MM.1S (cell line): ENCODE data around the gene RAB12.

Source experiments
- DNase-seq: peaks from one replicate; pipeline ENCODE4 v3.0.0-alpha.2; 2015
- H2AFZ ChIP-seq: fragments of 300-600 bp; sonication (generic); 2 replicates; pipeline ENCODE4 v1.6.0; 2016; ENCODE audit warnings: antibody characterized with exemption, low read length
- H3F3A ChIP-seq: fragments of 300-600 bp; sonication (generic); 2 replicates; pipeline ENCODE4 v1.6.1; 2016; ENCODE audit warnings: mild to moderate bottlenecking, antibody characterized with exemption, low read length, moderate library complexity, mixed read lengths; ENCODE audit not compliant: insufficient read depth
- H3K27ac ChIP-seq: fragments of 300-600 bp; sonication (generic); 2 replicates; pipeline ENCODE4 v1.5.1; 2016; ENCODE audit warnings: mild to moderate bottlenecking, low read length
- H3K27me3 ChIP-seq: fragments of 300-600 bp; sonication (generic); replicated peaks from 2 replicates; pipeline ENCODE4 v1.6.0; 2016; ENCODE audit warnings: low read length; ENCODE audit not compliant: insufficient read depth
- H3K36me3 ChIP-seq: fragments of 300-600 bp; sonication (generic); replicated peaks from 2 replicates; pipeline ENCODE4 v1.6.1; 2016; ENCODE audit warnings: mild to moderate bottlenecking, low read length, mixed read lengths; ENCODE audit not compliant: insufficient read depth
- H3K4me1 ChIP-seq: fragments of 300-600 bp; sonication (generic); 2 replicates; pipeline ENCODE4 v1.6.1; 2016; ENCODE audit warnings: low read length, mixed read lengths
- H3K4me2 ChIP-seq: fragments of 300-600 bp; sonication (generic); 2 replicates; pipeline ENCODE4 v1.6.0; 2016; ENCODE audit warnings: low read depth, low read length
- H3K4me3 ChIP-seq: fragments of 300-600 bp; sonication (generic); 2 replicates; pipeline ENCODE4 v1.5.1; 2016; ENCODE audit warnings: low read length, mixed read lengths
- H3K79me2 ChIP-seq: fragments of 300-600 bp; sonication (generic); 2 replicates; pipeline ENCODE4 v1.6.1; 2016; ENCODE audit warnings: mixed run types, low read length, mixed read lengths
- H3K9ac ChIP-seq: fragments of 300-600 bp; sonication (generic); 2 replicates; pipeline ENCODE4 v1.6.1; 2016; ENCODE audit warnings: low read length, mixed read lengths
- H3K9me2 ChIP-seq: fragments of 300-600 bp; sonication (generic); replicated peaks from 2 replicates; pipeline ENCODE4 v1.6.1; 2016; ENCODE audit warnings: mild to moderate bottlenecking, low read length, mixed read lengths; ENCODE audit not compliant: insufficient read depth
- H3K9me3 ChIP-seq: fragments of 300-600 bp; sonication (generic); replicated peaks from 2 replicates; pipeline ENCODE4 v1.6.1; 2016; ENCODE audit warnings: mild to moderate bottlenecking, low read length, mixed read lengths; ENCODE audit not compliant: insufficient read depth
- H4K20me1 ChIP-seq: fragments of 300-600 bp; sonication (generic); 2 replicates; pipeline ENCODE4 v1.6.1; 2016; ENCODE audit warnings: mild to moderate bottlenecking, low read length, moderate library complexity, mixed read lengths; ENCODE audit not compliant: insufficient read depth
- EZH2 ChIP-seq: fragments of 300-600 bp; sonication (generic); optimal IDR thresholded peaks from 2 replicates; pipeline ENCODE3; 2017; ENCODE audit warnings: low read depth, mild to moderate bottlenecking, antibody characterized with exemption, low read length, mixed read lengths
- EZH2phosphoT487 ChIP-seq: fragments of 300-600 bp; sonication (generic); IDR thresholded peaks from 2 replicates; pipeline ENCODE4 v1.6.1; 2018; ENCODE audit warnings: antibody characterized with exemption, low read length
- TF ChIP-seq, protein P1 (sequence below): fragments of 300-600 bp; sonication (generic); IDR thresholded peaks from 2 replicates; pipeline ENCODE4 v1.5.1; 2016; ENCODE audit warnings: antibody characterized with exemption, low read length, mixed read lengths

The RAB12 gene

DNA sequence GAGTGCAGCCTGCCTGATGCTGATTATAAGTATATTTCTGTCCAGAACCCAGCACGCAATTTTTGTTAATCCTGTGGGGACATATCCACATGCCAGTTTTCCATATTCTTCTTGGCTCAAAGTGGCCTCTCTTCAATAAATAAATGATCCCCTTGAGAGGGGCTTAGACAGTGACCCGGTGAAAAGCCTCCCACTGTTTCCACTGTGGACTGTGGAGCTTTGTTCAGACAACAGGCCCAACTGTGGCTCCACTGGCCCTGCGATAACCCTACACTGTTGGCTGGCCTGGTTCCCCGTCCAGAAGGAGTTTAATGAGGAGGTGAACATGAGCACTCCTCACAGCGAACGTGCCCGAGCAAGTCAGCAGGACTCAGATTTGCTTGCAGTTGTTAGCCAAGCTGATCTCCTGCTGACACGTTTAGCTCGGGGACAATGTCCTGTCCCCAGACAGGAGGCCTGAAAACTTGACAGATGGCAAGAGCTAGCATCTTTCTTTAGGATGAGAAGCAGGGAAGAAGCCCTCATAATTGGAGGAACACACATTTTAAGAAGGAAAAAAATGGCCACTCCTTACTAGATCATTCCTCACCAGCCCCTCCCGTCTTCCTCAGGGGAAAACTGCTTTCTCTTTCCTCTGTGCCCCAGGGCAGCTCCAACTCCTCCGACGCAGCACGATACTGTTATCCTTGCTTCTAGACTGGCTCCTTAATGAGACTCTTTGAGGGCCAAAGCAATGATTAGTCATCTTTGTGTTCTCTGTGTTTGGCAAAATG lies 76.1 kb downstream of the RAB12 start:
- H3K27ac ChIP-seq, result no peak overlapping the region
- H3K27me3 ChIP-seq, result no peaks in the 10 kb centered on the region
- no peaks in the 10 kb centered on the region for H3K9me3 ChIP-seq
- no peak for DNase-seq
- no peak overlapping the region for H3K9ac ChIP-seq
- H3K4me1 ChIP-seq, result 0 out of 2 replicates have a peak, but pooled peaks cover 4% of the 10 kb centered on the region
- no peaks in the 10 kb centered on the region for H3K36me3 ChIP-seq
- TF ChIP-seq EZH2phosphoT487 (no peak), EZH2 (no peak)
- TF ChIP-seq, protein P1, sequence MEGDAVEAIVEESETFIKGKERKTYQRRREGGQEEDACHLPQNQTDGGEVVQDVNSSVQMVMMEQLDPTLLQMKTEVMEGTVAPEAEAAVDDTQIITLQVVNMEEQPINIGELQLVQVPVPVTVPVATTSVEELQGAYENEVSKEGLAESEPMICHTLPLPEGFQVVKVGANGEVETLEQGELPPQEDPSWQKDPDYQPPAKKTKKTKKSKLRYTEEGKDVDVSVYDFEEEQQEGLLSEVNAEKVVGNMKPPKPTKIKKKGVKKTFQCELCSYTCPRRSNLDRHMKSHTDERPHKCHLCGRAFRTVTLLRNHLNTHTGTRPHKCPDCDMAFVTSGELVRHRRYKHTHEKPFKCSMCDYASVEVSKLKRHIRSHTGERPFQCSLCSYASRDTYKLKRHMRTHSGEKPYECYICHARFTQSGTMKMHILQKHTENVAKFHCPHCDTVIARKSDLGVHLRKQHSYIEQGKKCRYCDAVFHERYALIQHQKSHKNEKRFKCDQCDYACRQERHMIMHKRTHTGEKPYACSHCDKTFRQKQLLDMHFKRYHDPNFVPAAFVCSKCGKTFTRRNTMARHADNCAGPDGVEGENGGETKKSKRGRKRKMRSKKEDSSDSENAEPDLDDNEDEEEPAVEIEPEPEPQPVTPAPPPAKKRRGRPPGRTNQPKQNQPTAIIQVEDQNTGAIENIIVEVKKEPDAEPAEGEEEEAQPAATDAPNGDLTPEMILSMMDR, result no peak
- H4K20me1 ChIP-seq, result no peaks in the 10 kb centered on the region
- H3K4me3 ChIP-seq, result no peak overlapping the region
- H3F3A ChIP-seq, result peaks cover 5% of the 10 kb centered on the region; the same call in 1 of the 2 replicates
- H2AFZ ChIP-seq, result no peak overlapping the region
- no peak overlapping the region for H3K4me2 ChIP-seq
- H3K79me2 ChIP-seq, result no peaks in the 10 kb centered on the region
- H3K9me2 ChIP-seq, result no peaks in the 10 kb centered on the region

DNA sequence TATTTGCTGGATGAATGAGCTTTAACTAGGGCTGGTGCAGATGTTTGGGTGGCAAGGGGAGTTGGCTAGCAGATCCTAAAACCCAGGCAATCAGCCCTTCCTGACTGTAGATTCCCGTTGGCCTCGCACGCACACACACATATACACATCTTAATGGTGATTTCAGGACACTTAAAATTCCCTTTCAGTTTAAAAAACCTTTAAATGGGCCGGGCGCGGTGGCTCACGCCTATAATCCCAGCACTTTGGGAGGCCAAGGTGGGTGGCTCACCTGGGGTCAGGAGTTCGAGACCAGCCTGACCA lies 76.6 kb downstream of the RAB12 start:
- Histone ChIP-seq H3F3A (peaks cover 5% of the 10 kb centered on the region; the same call in 1 of the 2 replicates), H3K9me3 (no peaks in the 10 kb centered on the region), H3K9me2 (no peaks in the 10 kb centered on the region), H3K79me2 (no peaks in the 10 kb centered on the region), H3K4me3 (no peak overlapping the region), H3K4me1 (0 out of 2 replicates have a peak, but pooled peaks cover 4% of the 10 kb centered on the region), H3K4me2 (no peak overlapping the region), H4K20me1 (no peaks in the 10 kb centered on the region), H3K9ac (no peak overlapping the region), H3K27ac (no peak overlapping the region), H2AFZ (no peak overlapping the region), H3K27me3 (no peaks in the 10 kb centered on the region), H3K36me3 (no peaks in the 10 kb centered on the region)
- no peak for DNase-seq
- TF ChIP-seq EZH2 (no peak), EZH2phosphoT487 (no peak)
- TF ChIP-seq, protein P1, result no peak

DNA sequence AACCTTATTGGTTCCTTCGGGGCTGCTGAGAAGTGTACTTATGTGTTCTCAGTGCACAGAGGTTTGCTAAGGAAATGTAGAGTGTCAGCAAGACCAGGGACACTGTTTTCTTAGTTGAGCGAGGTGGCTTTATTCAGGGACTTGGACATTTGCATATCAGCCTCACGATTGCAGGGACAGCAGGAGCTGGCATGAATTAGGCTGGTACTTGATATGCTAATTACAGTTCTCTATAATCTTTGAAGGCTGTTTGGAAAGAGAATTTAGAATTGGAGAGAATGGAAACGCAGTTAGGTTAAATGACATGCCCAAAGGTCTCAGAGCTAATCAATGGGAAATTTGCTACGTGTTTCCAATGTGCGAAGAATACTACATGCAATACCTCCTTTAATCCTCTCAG lies 77.4 kb downstream of the RAB12 start:
- no peak for DNase-seq
- TF ChIP-seq EZH2phosphoT487, result no peak
- TF ChIP-seq, protein P1, result no peak
- TF ChIP-seq EZH2, result no peak
- H3K4me1 ChIP-seq, result 0 out of 2 replicates have a peak, but pooled peaks cover under 1% of the 10 kb centered on the region

More for the DNA sequence above, 77.4 kb downstream of the RAB12 start:
- no peaks in the 10 kb centered on the region for H3K9me3 ChIP-seq
- H3K27ac ChIP-seq, result no peak overlapping the region
- H3K79me2 ChIP-seq, result no peaks in the 10 kb centered on the region
- no peak overlapping the region for H3K9ac ChIP-seq
- no peaks in the 10 kb centered on the region for H3K9me2 ChIP-seq
- H3K36me3 ChIP-seq, result no peaks in the 10 kb centered on the region
- no peaks in the 10 kb centered on the region for H4K20me1 ChIP-seq
- no peaks in the 10 kb centered on the region for H3F3A ChIP-seq
- H3K4me3 ChIP-seq, result no peak overlapping the region
- no peaks in the 10 kb centered on the region for H3K27me3 ChIP-seq
- H3K4me2 ChIP-seq, result no peak overlapping the region
- no peak overlapping the region for H2AFZ ChIP-seq
